Activated T-cell treated with anti-CD3 and anti-CD28 coated beads, Interleukin-2, amount 50 U/mL, for 4 hours (primary cell): ENCODE measurements around the gene SLC7A14. TPM values are rescaled to one million over a fixed set of nuclear protein-coding genes. Genes with fewer than 3 reads are reported as not detected.
A peak's percentile ranks its signal among the peaks of the same experiment; 100 is the strongest.

Source experiments
- ATAC-seq, 2 donors: fragments of 200-7000 bp; cut with Tn5 transposase; one replicate each; pipeline ENCODE4 v1.10.0; 2021
- DNase-seq: peaks from one replicate; pipeline ENCODE4 v3.0.0-alpha.2; 2020
- H3K27me3 Mint-ChIP-seq: one replicate; pipeline ENCODE4 v1.8.0; 2021; ENCODE audit warnings: low read depth, mixed read lengths
- H3K36me3 Mint-ChIP-seq: one replicate; pipeline ENCODE4 v1.8.0; 2022; ENCODE audit warnings: mixed read lengths; ENCODE audit not compliant: insufficient read depth
- H3K4me1 Mint-ChIP-seq: one replicate; pipeline ENCODE4 v1.8.0; 2021; ENCODE audit warnings: low read depth, mixed read lengths
- H3K4me3 Mint-ChIP-seq: one replicate; pipeline ENCODE4 v1.8.0; 2021; ENCODE audit warnings: mild to moderate bottlenecking, moderate library complexity, mixed read lengths
- H3K9me3 Mint-ChIP-seq: one replicate; pipeline ENCODE4 v1.8.0; 2021; ENCODE audit warnings: mixed read lengths
- total RNA-seq, 3 donors: library from RNA; stranded (reverse); gene quantifications; one replicate each; pipeline ENCODE4 v1.2.1, GENCODE V29; 2021

The SLC7A14 gene
- total RNA-seq, 3 donors from 2014 or later = not detected

GRCh38 chr3:170488802-170489201 lies 97.1 kb downstream of the SLC7A14 start:
- H3K9me3 Mint-ChIP-seq = no peaks in the 10 kb centered on the region
- H3K36me3 Mint-ChIP-seq = no peaks in the 10 kb centered on the region
- ATAC-seq (no peak), DNase-seq (no peak)
- H3K4me3 Mint-ChIP-seq = no peak overlapping the region
- peaks cover 9% of the 10 kb centered on the region for H3K27me3 Mint-ChIP-seq
- H3K4me1 Mint-ChIP-seq = no peaks in the 10 kb centered on the region

GRCh38 chr3:170487031-170487430 lies 98.8 kb downstream of the SLC7A14 start:
- ATAC-seq (no peak), DNase-seq (no peak)
- H3K9me3 Mint-ChIP-seq = no peaks in the 10 kb centered on the region
- H3K4me3 Mint-ChIP-seq = no peak overlapping the region
- H3K4me1 Mint-ChIP-seq = no peaks in the 10 kb centered on the region
- no peaks in the 10 kb centered on the region for H3K36me3 Mint-ChIP-seq
- peaks cover 9% of the 10 kb centered on the region for H3K27me3 Mint-ChIP-seq

- Mint-ChIP-seq H3K4me1 (no peaks in the 10 kb centered on the region), H3K36me3 (no peaks in the 10 kb centered on the region), H3K4me3 (no peak overlapping the region), H3K9me3 (no peaks in the 10 kb centered on the region), H3K27me3 (peaks cover 9% of the 10 kb centered on the region)
- ATAC-seq = no peak
- no peak for DNase-seq
Measured at GRCh38 chr3:170486398-170486797, 99.5 kb downstream of the SLC7A14 start.

GRCh38 chr3:170485696-170486095 lies 100.2 kb downstream of the SLC7A14 start:
- no peaks in the 10 kb centered on the region for H3K4me1 Mint-ChIP-seq
- no peak overlapping the region for H3K4me3 Mint-ChIP-seq
- H3K36me3 Mint-ChIP-seq = no peaks in the 10 kb centered on the region
- no peaks in the 10 kb centered on the region for H3K9me3 Mint-ChIP-seq
- H3K27me3 Mint-ChIP-seq = peaks cover 9% of the 10 kb centered on the region
- ATAC-seq = no peak
- DNase-seq = no peak

GRCh38 chr3:170485294-170485693 lies 100.6 kb downstream of the SLC7A14 start:
- no peaks in the 10 kb centered on the region for H3K9me3 Mint-ChIP-seq
- H3K4me3 Mint-ChIP-seq = no peak overlapping the region
- DNase-seq (no peak), ATAC-seq (no peak)
- no peaks in the 10 kb centered on the region for H3K36me3 Mint-ChIP-seq
- peaks cover 9% of the 10 kb centered on the region for H3K27me3 Mint-ChIP-seq
- no peaks in the 10 kb centered on the region for H3K4me1 Mint-ChIP-seq

- DNase-seq = no peak
- no peaks in the 10 kb centered on the region for H3K36me3 Mint-ChIP-seq
- no peaks in the 10 kb centered on the region for H3K9me3 Mint-ChIP-seq
- no peaks in the 10 kb centered on the region for H3K4me1 Mint-ChIP-seq
- peaks cover 9% of the 10 kb centered on the region for H3K27me3 Mint-ChIP-seq
- ATAC-seq = no peak
- H3K4me3 Mint-ChIP-seq = no peak overlapping the region
Measured at GRCh38 chr3:170484869-170485268, 101.0 kb downstream of the SLC7A14 start.

GRCh38 chr3:170483485-170484262 lies 102.2 kb downstream of the SLC7A14 start:
- H3K27me3 Mint-ChIP-seq = peaks cover 9% of the 10 kb centered on the region

GRCh38 chr3:170482199-170482598 lies 103.7 kb downstream of the SLC7A14 start:
- Mint-ChIP-seq H3K27me3 (peaks cover 9% of the 10 kb centered on the region), H3K4me1 (no peaks in the 10 kb centered on the region), H3K9me3 (no peaks in the 10 kb centered on the region), H3K36me3 (no peaks in the 10 kb centered on the region), H3K4me3 (no peak overlapping the region)
- no peak for DNase-seq
- no peak for ATAC-seq

More at GRCh38 chr3:170483485-170484262, 102.2 kb downstream of the SLC7A14 start:
- Mint-ChIP-seq H3K36me3 (no peaks in the 10 kb centered on the region), H3K9me3 (no peaks in the 10 kb centered on the region), H3K4me1 (no peaks in the 10 kb centered on the region), H3K4me3 (no peak overlapping the region)
- DNase-seq (no peak), ATAC-seq (no peak)

- Mint-ChIP-seq H3K9me3 (no peaks in the 10 kb centered on the region), H3K4me3 (no peak overlapping the region), H3K27me3 (peaks cover 11% of the 10 kb centered on the region), H3K4me1 (no peaks in the 10 kb centered on the region), H3K36me3 (no peaks in the 10 kb centered on the region)
- DNase-seq (no peak), ATAC-seq (no peak)
Measured at GRCh38 chr3:170480111-170480510, 105.8 kb downstream of the SLC7A14 start.

GRCh38 chr3:170477395-170477794 lies 108.5 kb downstream of the SLC7A14 start:
- ATAC-seq = peak; percentile 33 to 43

GRCh38 chr3:170476291-170476690 lies 109.6 kb downstream of the SLC7A14 start:
- Mint-ChIP-seq H3K27me3 (peaks cover 24% of the 10 kb centered on the region), H3K9me3 (no peaks in the 10 kb centered on the region), H3K4me3 (no peak overlapping the region), H3K4me1 (no peaks in the 10 kb centered on the region), H3K36me3 (no peaks in the 10 kb centered on the region)
- ATAC-seq (no peak), DNase-seq (no peak)

More at GRCh38 chr3:170477395-170477794, 108.5 kb downstream of the SLC7A14 start:
- H3K4me3 Mint-ChIP-seq = no peak overlapping the region
- H3K36me3 Mint-ChIP-seq = no peaks in the 10 kb centered on the region
- H3K4me1 Mint-ChIP-seq = no peaks in the 10 kb centered on the region
- H3K27me3 Mint-ChIP-seq = peaks cover 21% of the 10 kb centered on the region
- H3K9me3 Mint-ChIP-seq = no peaks in the 10 kb centered on the region
- DNase-seq = no peak

- no peaks in the 10 kb centered on the region for H3K4me1 Mint-ChIP-seq
- no peak for DNase-seq
- peaks cover 29% of the 10 kb centered on the region for H3K27me3 Mint-ChIP-seq
- no peaks in the 10 kb centered on the region for H3K9me3 Mint-ChIP-seq
- no peaks in the 10 kb centered on the region for H3K36me3 Mint-ChIP-seq
- ATAC-seq = no peak
- H3K4me3 Mint-ChIP-seq = no peak overlapping the region
Measured at GRCh38 chr3:170475092-170475685, 110.7 kb downstream of the SLC7A14 start.

- DNase-seq (no peak), ATAC-seq (no peak)
- peaks cover 35% of the 10 kb centered on the region for H3K27me3 Mint-ChIP-seq
- no peaks in the 10 kb centered on the region for H3K4me1 Mint-ChIP-seq
- H3K9me3 Mint-ChIP-seq = no peaks in the 10 kb centered on the region
- H3K36me3 Mint-ChIP-seq = no peaks in the 10 kb centered on the region
- no peak overlapping the region for H3K4me3 Mint-ChIP-seq
Measured at GRCh38 chr3:170473358-170473757, 112.5 kb downstream of the SLC7A14 start.

GRCh38 chr3:170471149-170471548 lies 114.7 kb downstream of the SLC7A14 start:
- ATAC-seq = no peak

More at GRCh38 chr3:170471149-170471548, 114.7 kb downstream of the SLC7A14 start:
- Mint-ChIP-seq H3K9me3 (no peaks in the 10 kb centered on the region), H3K4me3 (no peak overlapping the region), H3K27me3 (peaks cover 32% of the 10 kb centered on the region), H3K36me3 (no peaks in the 10 kb centered on the region), H3K4me1 (no peaks in the 10 kb centered on the region)
- DNase-seq = no peak
